HG03342 (cell line): ENCODE results near the gene ERAL1.
A peak's percentile ranks its signal among the peaks of the same experiment; 100 is the strongest.
"Not testable (repeated sequence)": the region's sequence is repeated elsewhere in the genome, so short reads cannot be mapped to it uniquely, and the experiment has no call there.

ENCODE experiments used
- ATAC-seq: cut with Tn5 transposase; IDR thresholded peaks from one replicate; pipeline ENCODE4 v1.9.1; 2021; ENCODE audit warnings: mild to moderate bottlenecking, moderate library complexity; ENCODE audit not compliant: unreplicated experiment

ERAL1 gene

DNA sequence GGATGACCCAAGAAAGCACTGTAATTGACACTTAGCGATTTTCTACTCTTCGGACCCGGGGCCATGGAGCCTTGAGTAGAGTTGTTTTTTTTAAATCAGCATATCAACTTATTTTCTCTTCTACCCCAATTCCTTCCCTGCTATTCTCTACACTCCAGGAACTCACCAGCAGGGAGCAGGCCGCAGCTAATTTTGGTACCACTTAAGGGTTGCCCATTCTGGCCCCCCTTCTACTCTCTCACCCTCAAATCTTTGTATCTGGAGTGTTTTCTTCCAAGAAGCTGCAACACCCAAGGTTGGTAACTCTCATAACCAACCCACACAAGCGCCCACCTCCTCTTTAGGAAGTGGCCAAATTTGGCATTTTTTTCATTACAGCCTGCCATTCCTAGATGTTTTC lies 5.5 kb upstream of the ERAL1 start:
- ATAC-seq = no peak

DNA sequence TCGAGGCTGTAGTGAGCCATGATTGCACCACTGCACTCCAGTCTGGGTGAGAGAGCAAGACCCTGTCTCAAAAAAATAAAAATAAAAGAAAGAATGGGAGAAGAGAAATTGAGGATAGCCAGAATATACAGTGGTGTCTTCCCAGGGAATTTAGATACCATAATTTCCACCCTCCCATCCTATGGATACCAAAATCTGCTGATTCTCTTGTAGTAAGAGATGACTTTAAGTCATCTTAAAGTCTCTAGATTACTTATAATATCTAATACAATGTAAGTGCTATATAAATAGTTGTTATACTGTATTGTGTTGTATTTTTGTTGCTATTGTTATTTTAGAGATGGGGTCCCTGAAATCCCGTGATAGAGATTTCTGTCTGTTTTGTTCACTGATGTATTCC lies 1.5 kb upstream of the ERAL1 start:
- no peak for ATAC-seq

DNA sequence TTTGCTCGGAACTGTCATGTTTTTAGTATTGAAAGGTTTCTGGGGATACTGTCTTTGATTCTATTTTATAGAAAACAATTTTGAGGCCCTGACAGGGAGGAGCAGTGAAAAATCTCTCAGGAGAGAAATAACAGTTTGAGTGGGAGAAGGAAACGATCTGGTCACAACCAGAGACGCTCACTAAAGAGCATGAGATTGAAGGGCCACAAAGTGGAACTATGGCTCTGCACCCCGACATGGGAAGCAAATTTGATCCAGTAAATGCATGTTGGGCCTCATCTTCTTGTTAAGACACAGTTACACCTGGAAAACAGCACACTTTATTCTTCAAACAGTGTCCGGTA lies 492 bp downstream of the ERAL1 start:
- no peak for ATAC-seq

DNA sequence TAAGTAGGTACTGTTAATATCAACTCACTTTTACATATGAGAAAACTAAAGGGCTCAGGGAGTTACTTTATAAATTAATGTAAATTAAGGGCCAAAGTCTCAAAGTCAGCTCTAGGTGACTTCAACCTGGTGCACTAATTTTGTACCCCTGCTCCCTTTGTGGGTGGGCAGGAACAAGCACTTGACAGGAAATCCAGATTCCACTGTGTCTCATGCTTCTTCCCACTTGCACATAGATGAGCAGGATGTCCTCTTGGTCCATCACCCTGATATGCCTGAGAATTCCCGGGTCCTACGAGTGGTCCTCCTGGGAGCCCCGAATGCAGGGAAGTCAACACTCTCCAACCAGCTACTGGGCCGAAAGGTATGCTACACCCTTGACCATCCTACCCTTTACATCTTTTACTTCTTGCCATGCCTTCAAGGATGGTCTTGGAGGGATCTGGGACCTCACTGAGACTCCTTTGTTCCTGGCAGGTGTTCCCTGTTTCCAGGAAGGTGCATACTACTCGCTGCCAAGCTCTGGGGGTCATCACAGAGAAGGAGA lies 1.3 kb downstream of the ERAL1 start:
- no peak for ATAC-seq

DNA sequence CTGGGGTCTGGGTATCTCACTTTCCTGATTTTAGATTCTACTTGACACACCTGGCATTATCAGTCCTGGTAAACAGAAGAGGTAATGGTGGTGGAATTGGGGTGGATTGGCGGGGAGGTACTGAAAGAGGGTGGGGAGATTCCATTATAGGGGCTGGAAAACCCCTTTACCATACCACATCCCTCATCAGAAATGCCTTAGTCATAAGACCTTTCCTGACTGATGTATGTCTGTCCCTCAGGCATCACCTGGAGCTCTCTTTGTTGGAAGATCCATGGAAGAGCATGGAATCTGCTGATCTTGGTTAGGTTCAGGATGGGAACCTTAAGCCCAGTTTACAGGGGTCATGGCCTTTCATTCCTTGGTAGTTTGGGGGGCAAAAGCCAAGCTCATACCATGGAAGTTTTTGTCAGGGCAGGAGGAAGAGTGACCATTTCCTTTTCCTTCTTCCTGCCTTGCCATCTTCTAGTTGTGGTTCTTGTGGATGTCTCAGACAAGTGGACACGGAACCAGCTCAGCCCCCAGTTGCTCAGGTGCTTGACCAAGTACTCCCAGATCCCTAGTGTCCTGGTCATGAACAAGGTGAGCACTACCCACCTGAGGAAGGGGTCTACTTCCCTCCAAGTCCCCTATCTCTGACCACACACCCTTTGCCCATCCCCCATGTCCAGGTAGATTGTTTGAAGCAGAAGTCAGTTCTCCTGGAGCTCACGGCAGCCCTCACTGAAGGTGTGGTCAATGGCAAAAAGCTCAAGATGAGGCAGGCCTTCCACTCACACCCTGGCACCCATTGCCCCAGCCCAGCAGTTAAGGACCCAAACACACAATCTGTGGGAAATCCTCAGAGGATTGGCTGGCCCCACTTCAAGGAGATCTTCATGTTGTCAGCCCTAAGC lies 3.3 kb downstream of the ERAL1 start:
- ATAC-seq = no peak

DNA sequence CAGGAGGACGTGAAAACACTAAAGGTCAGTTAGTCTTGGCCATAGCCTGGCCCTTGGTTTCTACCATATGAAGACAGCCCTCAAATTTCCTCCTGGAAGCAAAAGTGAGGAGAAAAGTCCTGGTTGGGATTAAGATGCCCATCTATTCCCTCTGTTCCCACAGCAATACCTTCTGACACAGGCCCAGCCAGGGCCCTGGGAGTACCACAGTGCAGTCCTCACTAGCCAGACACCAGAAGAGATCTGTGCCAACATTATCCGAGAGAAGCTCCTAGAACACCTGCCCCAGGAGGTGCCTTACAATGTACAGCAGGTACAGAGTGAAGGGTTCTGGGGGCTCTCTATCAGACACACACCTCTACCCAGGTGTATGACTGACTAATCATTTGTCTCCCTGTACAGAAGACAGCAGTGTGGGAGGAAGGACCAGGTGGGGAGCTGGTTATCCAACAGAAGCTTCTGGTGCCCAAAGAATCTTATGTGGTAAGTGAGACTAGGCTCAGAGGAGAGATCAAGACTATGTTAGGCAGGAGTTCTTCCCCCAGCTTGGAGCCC lies 4.1 kb downstream of the ERAL1 start:
- no peak for ATAC-seq

DNA sequence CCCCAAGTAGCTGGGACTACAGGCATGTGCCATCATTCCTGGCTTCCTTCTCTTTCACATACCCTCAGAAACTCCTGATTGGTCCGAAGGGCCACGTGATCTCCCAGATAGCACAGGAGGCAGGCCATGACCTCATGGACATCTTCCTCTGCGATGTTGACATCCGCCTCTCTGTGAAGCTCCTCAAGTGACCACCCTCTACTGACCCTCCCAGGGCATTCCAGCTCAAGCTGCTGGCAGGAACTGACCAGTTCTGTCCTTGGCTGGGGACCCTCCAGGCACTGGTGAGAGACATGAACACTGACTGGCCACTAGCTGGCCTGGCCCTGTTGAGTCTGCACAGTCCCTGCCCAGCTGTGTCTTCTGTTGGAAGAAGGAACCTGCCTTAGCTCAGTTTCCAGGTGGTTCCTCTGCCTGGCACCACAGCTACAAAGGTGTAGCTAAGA lies 5.6 kb downstream of the ERAL1 start:
- ATAC-seq = no peak

DNA sequence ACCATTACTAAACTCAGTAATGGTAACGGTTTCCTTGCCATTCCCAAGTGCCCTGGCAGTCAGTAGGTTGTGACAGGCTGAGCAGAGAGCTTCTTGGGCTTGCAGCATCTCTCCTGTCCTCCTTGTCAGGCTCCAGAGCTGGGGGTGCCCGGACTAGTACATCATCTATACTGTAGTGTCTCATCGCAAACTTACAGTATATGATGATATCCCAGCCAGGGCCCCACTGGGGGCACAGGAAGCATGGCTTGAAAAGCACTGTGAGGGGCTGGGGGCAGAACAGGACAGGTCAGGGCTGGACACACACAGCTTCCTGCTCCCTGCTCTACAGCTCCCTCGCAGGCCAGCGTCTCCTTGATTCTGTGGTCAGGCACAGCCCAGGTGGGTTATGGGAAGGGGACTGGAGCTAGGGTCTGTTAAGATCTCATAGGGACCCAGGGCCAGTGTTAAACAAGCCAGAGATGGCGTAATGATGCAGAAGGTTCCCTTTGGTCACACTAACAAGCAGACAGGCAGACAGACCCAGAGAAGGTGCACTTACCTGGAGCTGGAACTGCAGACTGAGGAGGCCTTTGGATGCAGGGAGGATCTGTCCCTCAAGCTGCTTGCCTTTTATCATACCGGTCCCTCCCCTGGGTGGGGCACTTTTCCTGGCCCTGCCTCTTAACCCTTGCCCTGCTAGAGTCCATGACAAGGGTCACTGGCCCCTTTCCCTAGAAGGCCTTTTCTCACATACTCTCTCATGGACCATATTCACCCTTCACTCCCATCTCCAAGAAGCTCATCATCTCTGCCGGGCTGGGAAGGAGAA lies 6.8 kb downstream of the ERAL1 start:
- no peak for ATAC-seq

DNA sequence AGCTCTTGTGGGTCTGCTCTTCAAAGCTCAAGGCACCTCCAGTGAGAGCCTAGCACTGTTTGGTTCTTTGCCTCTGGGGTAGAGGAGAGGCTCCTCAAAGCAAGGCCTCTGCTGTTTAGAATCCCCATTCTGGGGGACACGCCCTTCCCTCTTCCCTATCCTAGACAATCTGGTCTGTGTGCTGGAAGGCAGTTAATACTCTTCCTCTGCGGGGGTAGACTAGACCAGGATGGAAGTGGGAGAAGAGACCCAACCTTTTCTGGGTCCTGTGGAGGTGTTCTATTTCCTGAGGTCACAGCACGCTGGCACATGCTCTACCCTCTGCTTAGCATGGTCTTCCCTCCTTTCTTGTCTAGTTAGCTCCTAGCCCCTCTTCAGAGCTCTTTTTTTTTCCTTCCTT lies 7.7 kb downstream of the ERAL1 start:
- ATAC-seq = no peak

DNA sequence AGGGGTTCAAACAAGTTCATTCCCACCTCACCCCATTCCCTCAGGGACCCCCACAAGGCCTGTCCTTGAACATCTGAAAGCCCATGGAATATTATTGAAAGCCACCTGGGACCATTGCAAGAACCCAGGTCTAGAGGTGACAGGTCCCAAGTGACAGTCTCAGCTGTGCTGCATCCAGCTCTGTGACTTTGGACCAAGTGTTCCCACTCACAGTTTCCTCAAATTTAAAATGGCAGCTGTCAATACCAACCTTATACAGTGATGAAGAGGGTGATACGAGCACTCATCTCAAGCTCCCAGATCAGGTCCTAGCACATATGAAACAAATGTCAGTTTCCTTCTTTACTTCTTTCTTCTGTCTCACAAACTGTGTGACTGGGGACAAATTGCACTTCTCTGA lies 9.1 kb downstream of the ERAL1 start:
- ATAC-seq = no peak

DNA sequence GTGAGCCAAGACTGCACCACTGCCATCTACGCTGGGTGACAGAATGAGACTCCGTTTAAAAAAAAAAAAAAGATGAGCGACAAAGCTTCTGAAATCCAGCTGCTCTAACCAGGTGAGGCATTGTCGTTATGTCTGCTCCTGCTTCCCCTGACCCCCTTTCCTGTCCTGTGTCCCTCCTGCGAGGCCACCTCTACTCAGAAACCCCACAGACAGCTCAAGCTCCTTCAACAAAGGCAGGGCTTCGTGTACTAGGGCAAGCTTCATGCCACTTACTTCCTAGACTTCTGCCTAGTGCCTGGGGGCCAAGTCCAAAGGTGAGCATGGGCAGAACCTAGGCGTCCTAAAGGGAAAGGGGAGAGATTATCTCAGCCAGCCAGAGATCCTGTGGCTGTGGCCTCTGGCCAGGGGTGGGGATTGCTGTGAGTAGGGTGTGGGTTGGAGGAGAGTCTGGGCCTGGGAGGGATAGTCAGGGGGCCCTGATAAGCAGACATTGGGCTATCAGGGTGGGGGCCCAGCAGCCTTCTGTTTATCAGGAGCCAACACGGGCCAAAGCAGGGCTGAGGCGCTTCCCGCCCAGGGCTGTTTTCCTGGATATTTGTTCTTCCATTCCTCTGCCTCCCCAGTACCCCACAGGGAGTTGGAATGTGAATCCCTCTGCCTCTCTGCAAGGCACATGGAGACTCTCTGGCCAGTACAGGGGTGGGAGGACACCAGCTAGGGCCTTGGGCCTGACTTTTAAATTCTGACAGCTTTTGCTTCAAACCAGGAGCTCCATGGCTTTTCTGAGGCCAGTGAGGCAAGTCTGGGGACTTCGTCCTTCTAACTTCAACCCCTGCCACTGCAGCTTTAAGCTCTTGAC lies 10.4 kb downstream of the ERAL1 start:
- ATAC-seq = no peak

DNA sequence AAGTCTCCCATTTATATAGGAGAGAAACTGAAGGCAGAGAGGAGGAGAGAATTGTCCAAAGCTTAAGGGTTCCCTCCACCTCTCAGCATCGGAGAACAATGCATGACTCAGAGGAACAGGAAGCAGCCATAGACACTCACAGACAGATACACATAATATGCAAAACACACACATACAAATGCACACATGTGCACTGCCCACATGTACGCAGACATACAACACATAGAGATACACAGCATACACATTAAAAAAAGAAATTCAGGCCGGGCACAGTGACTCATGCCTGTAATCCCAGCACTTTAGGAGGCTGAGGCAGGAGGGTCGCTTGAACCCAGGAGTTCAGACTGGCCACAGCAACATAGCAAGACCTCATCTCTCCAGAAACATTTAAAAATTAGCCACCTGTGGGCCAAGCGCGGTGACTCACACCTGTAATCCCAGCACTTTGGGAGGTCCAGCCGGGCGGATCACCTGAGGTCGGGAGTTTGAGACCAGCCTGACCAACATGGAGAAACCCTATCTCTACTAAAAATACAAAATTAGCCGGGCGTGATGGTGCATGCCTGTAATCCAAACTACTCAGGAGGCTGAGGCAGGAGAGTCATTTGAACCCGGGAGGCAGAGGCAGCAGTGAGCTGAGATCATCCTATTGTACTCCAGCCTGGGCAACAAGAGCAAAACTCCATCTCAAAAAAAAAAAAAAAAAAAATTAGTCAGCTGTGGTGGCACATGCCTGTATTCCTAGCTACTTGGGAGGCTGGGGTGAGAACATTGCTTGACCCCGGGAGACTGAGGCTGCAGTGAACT lies 11.3 kb downstream of the ERAL1 start:
- ATAC-seq = no peak

DNA sequence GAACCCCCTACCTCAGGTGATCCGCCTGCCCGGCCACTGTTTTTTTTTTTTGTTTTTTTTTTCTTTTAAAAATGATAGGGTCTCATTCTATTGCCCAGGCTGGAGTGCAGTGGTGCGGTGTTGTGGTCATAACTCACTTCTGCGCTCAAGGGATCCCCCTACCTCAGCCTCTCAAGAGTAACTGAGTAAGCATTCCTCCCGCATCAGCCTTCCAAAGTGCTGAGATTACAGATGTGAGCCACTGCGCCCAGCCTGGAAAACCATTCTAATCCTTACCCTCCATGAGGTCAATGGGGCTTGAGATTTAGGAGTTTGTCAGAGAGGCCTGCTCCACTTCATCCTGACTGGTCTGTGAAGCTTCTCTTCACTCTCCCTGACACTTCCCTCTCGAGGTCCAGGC lies 12.5 kb downstream of the ERAL1 start:
- no peak for ATAC-seq

DNA sequence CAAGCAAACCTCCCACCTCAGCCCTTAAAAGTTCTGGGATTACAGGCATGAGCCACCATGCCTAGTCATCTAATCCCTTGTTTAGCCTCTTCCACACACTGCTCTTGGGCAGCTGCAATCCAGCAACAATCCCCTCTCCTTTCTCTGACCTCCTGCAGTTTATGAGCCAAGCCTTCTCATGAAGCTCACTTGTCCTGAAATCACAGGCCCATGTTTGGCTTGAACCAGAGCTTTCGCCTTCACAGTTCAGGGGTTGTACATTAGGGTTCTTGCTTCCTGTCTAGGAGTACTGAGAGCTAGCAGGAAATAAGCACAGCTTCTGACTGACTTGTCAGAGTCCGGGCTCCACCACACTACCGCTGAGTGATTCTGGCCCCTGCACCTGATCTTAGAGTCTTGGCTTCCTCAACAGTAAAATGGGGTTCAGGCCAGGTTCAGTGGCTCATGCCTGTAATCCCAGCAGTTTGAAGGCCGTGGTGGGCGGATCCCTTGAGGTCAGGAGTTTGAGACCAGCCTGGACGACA lies 16.3 kb downstream of the ERAL1 start:
- ATAC-seq = peak; percentile 96

DNA sequence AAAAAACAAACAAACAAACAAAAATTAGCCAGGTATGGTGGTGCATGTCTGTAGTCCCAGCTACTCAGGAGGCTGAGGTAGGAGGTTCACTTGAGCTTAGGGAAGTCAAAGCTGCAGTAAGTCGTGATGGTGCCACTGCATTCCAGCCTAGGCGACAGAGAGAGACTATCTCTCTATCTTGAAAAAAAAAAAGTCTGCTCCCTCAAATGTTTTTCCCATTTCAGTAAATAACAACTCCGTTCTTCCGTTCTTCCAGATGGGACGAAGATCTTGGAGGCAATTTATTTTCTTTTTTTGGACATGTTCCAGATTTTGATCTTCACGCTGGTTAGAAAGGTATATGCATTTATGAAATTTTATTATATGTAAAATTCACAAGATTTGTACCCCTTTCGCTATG lies 19.0 kb downstream of the ERAL1 start:
- ATAC-seq = no peak

DNA sequence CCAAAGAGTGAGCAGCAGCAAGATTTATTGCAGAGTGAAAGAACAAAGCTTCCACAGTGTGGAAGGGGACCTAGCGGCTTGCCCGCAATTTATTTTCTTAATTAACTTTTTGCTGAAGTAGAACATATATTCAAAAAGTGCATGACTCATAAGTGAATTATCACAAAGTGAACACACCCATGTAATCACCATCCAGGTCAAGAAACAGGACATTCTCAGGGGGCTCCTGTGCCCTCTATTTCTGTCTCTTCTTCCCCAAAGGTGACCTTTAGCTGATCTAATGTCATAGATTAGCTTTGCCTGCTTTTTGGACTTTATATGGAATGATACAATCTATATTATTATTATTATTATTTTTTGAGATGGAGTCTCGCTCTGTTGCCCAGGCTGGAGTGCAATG lies 19.9 kb downstream of the ERAL1 start:
- ATAC-seq = no peak

DNA sequence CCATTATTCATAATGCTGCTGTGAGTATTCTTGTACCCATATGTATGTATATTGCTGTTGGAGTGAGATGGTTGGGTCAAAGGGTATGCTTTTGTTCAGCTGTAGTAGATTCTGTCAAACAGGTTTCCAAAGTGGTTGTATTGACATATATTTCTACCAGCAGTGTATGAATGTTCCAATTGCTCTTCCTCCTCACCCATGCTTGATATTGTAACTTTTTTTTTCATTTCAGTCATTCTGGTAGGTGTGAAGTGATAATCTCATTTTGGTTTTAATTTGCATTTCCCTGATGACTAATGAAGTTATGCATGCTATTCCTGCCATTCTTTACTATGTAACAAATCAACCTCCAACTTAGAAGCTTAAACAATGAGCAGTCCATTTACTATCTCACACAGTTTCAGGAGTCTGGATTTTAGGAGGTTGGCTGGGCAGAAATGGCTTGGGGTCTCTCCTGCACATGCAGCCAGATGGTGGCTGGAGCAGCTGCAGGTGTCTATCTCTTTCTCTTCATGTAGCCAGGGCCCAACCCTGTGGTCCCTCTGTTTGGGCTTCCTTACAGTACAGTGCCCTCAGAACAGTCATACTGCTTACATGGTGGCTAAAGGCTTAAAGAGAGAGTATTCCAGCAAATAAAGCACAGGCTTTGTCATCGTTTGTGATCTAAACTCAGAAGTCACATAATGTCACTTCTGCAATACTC lies 21.2 kb downstream of the ERAL1 start:
- ATAC-seq = no peak

DNA sequence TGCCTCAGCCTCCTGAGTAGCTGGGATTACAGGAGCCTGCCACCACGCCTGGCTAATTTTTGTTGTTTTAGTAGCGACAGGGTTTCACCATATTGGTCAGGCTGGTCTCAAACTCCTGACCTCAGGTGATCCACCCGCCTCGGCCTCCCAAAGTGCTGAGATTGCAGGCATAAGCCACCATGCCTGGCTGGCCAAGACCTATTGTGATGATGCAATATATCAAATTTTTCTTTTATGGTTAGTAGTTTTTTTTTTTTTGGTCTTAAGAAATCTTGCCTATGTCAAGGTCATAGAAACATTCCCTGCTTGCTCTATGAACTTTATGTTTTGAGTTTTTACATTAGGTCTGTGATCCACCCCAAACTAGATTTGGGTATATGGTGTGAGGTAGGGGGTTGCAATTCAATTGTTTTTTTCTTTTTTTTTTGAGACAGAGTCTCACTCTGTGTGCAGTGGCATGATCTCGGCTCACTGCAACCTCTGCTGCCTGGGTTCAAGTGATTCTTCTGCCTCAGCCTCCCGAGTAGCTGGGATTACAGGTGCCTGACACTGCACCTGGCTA lies 22.4 kb downstream of the ERAL1 start:
- not testable (repeated sequence) for ATAC-seq
